GM13976 (cell line): ENCODE results near the gene IL17RE.
"Not testable (repeated sequence)": the region's sequence is repeated elsewhere in the genome, so short reads cannot be mapped to it uniquely, and the experiment has no call there.

Experiments
- DNase-seq: peaks from one replicate; pipeline ENCODE4 v3.0.0; 2012; ENCODE audit warnings: low spot score
- CTCF ChIP-seq: IDR thresholded peaks from 2 replicates; pipeline ENCODE4 v1.5.1; 2012; ENCODE audit warnings: borderline replicate concordance, mild to moderate bottlenecking; ENCODE audit not compliant: insufficient read depth; ENCODE audit errors: extremely low read depth, missing control alignments, control extremely low read depth
- in situ Hi-C: fragments of 300-500 bp; cut with MboI; formaldehyde crosslinking; loops from one replicate; pipeline ENCODE4 v1.12.0; 2022; ENCODE audit warnings: low sequenced_read_pairs, mixed read lengths, inconsistent platforms; ENCODE audit not compliant: unreplicated experiment

IL17RE gene

DNA sequence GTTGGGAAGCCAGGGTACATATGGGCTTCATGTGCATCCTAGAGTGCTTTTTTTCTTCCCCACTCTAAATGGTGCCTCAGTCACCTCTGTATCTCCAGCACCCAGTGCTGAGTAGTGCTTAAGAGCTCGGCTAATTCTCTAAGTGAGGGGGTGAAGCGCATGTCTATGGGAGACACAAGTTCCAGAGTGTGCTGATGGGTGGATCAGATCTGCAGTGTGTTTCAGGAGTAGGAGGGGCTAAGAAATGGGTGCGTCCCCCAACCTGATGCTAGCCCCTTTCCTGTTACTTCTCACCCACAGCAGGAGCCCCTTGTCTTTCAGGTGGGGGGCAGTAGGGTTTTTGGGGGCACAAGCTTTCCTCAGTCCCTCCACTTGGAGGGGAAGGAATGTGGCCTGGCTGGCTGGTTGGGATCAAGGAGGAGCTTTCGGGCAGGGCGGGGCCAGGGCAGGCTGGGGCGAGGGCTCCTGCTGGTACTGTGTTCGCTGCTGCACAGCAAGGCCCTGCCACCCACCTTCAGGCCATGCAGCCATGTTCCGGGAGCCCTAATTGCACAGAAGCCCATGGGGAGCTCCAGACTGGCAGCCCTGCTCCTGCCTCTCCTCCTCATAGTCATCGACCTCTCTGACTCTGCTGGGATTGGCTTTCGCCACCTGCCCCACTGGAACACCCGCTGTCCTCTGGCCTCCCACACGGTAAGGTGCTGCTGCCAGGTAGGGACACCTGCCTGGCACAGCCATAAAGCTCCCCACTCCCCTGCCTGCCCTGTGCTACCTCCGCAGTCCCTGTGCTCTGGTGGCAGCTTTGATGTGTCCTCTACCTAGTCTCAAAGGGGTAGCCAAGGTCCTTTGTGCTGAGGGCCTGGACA, at the start of gene IL17RE:
IL17RE (plus strand) TSS at position 477 of the 866 bp plus-strand sequence; CDS start at position 562, 85 bp downstream.
- in situ Hi-C loops = no loop called here
- no peak for DNase-seq
- no peak for TF ChIP-seq CTCF

DNA sequence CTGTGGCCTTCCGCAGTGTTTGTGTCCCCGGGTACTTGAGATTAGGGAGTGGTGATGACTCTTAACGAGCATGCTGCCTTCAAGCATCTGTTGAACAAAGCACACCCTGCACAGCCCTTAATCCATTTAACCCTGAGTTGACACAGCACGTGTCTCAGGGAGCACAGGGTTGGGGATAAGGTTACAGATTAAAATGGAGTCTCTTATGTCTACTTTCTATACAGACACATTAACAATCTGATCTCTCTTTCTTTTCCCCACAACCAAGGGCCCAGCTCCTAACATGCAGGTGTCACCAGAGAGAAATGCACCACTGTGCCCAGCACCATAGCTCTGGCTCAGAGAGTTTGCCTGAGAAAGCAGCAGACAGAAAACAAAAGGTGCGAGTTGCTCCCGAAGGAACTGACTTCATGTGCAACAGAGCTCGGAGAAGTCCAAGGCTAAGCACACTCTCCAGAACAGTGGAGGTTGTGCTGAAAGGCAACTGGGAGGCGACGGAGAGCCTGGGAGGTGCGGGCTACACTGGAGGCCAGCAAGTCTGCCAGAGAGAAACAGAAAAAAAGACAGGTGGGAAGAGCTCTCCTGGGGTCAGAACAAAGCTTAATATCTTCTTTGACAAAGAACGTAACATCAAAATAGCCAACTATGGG, 48.2 kb upstream of the IL17RE start:
- DNase-seq, in situ Hi-C loops: not testable (repeated sequence)

GRCh38 chr3:9855594-9855993, 47.1 kb upstream of the IL17RE start:
- TF ChIP-seq CTCF = no peak
- no peak for DNase-seq
- in situ Hi-C loops = no loop called here

DNA sequence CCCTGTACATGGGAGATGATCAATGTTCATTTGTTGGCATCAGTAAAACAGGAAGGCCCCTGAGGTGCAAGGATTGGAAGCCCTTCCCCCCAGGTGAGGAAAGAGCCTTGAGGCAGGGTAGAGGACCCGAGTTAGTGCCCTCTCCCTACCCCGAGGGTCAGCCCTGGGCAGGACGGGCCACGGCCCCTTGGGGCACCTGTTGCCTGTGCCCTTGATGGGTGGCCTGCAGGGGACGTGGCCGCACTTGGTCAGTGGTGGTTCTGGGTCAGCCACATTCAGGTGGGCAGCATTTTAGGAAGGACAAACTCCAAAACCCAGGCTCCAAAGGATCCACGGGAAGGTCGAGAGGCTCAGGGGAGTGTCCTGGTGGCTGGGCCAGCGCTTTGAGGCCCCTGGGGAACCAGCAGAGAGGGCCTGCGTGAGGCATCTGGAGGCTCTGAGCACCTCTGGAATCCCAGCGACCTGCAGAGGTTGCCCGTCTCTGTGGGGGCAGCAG, 43.1 kb upstream of the IL17RE start:
- no peak for TF ChIP-seq CTCF
- in situ Hi-C loops = no loop called here
- DNase-seq = no peak

GRCh38 chr3:9861201-9861600, 41.4 kb upstream of the IL17RE start:
- TF ChIP-seq CTCF = no peak
- in situ Hi-C loops = no loop called here

DNA sequence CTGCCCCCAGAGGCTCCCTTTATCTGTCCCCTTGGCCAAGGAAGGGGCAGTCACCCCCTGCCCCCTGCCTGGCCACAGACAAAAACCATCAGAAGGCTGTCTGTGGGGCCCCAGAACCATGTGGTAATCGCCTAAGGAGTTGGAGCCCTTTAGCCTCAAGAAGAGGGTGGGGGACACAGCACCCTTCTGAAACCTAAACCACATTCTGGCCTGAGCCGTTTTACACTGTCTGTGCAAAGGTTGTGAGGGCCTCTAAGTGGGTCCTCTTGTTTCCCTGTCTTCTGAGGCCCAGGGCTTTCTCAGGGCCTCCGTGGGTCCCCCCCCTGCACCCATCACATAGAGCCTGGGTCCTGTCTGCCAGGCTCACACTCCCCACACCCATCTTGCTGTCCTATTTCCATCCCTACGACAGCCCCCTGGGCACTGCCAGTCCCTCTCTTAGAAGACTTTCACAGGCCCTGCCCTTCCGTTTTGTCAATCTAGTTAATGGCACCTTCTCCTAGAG, 41.0 kb upstream of the IL17RE start:
- TF ChIP-seq CTCF = no peak
- in situ Hi-C loops = no loop called here
- peak; percentile 27 for DNase-seq

More at GRCh38 chr3:9861201-9861600, 41.4 kb upstream of the IL17RE start:
- no peak for DNase-seq

- in situ Hi-C loops = no loop called here
- DNase-seq = peak; percentile 82
- peak; percentile 26 for TF ChIP-seq CTCF
These were observed 40.1 kb upstream of the IL17RE start for GRCh38 chr3:9862391-9863057.
